HG03103 (cell line): ENCODE results near the gene FLOT1.

Experiments used
- ATAC-seq: cut with Tn5 transposase; IDR thresholded peaks from one replicate; pipeline ENCODE4 v1.9.1; 2021; ENCODE audit warnings: low read depth; ENCODE audit not compliant: unreplicated experiment

FLOT1 gene

GRCh38 chr6:30742316-30743098 is at the start of gene FLOT1:
Gene FLOT1, minus strand, starts transcription at chr6:30742687. Its CDS starts 498 bp downstream, at chr6:30742189.
- peak; percentile 62 for ATAC-seq

- no peak for ATAC-seq
These were observed 48.4 kb upstream of the FLOT1 start for GRCh38 chr6:30790724-30791383.

DNA sequence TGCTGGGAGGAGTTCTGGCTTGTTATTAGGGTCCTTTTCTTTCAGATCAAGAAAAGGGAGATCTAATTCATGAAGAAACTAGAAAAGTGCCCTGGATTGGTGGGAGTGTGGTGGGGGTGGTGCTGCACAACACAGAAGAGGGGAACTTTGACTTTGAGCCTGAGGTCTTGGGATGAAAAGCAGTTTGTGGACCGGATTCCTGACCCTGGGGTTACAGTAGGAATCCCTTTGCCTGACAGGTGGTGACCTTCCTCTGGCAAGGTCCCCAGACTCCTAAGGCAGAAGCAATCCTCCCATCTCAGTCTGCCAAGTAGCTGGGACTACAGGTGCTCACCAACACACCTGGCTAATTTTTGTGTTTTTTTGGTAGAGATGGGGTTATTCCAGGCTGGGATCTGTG is 47.1 kb upstream of the FLOT1 start:
- no peak for ATAC-seq

DNA sequence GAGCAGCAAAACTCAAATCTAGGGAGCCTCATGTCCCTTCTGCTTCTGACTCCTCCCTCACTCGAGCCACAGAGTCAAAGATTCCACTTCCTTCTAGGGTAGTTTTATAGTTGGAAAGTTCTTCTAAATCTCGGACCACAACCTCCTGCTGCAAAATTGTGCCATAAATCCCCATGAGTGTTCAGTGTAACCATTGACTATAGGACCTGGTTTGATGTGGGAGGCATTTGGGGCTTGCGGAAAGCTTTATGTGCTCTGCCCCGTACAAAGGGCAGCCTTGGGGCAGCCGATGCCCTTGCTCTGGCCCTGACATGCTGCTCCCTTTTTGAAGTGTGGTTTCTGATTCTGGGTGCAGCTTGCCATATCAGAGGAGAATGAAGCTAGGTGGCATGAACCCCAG is 45.5 kb upstream of the FLOT1 start:
- no peak for ATAC-seq

DNA sequence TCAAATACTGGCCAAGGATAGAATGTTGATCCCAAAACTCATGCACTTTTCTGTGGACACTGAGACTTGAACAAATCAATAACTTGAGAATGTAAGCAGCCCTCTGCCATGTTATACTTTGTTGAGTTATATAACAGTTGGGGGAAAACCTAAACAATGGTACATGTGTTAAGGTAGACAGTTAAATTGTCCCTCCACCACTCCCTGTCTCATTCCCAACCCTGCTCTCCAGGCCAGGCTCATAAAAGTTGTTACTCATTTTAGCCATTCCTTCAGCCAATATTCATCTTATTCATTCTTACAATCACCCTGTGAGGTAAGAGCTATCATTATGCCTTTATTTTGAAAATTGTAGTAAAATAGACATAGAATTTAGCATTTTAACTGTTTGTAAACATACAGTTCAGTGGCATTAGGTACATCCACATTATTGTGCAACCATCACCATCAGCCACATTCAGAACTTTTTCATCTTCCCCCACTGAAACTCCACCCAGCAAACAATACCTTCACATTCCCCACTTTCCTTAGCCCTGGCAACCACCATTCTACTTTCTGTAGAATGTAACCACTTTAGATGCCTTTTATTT is 40.0 kb upstream of the FLOT1 start:
- no peak for ATAC-seq

DNA sequence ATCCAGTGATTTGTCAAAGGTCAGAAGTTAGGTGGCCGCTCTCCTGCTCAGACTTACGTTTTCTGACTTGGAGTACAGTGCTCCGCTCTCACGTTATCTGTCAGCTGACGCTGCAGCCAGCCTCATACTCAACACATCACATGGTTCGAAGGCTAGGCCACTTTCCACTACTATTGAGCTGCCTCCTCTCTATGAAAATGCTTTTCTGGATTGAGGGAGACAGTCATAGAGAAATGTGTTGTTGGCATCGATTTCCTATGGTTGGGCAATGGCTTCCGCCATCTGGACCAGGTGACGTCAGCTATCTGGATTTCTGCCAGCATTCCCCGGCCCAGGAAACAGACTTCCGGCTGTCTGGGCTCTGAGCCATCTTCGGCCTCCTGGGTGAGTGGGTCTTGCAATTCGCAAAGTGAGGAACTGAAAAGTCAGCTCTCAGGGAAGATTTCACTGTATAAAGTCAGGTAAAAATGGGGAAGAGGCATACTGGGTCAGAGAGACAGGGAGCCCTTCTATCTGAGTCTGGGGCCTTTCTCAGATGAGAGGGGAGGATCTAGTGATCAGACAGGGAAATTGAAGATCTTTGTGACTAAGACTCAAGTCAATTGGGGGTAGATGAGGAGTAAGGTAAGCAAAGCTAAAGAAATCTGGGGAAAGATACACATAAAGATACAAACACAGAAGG is 39.4 kb upstream of the FLOT1 start:
- ATAC-seq, result no peak

- ATAC-seq, result no peak
These were observed 38.9 kb upstream of the FLOT1 start for GRCh38 chr6:30781395-30781742.

- no peak for ATAC-seq
These were observed 38.1 kb upstream of the FLOT1 start for GRCh38 chr6:30780642-30780920.

- ATAC-seq, result no peak
These were observed 37.6 kb upstream of the FLOT1 start for GRCh38 chr6:30779850-30780641.

- no peak for ATAC-seq
These were observed 35.6 kb upstream of the FLOT1 start for GRCh38 chr6:30778001-30778635.

GRCh38 chr6:30777155-30777485 is 34.6 kb upstream of the FLOT1 start:
- no peak for ATAC-seq

DNA sequence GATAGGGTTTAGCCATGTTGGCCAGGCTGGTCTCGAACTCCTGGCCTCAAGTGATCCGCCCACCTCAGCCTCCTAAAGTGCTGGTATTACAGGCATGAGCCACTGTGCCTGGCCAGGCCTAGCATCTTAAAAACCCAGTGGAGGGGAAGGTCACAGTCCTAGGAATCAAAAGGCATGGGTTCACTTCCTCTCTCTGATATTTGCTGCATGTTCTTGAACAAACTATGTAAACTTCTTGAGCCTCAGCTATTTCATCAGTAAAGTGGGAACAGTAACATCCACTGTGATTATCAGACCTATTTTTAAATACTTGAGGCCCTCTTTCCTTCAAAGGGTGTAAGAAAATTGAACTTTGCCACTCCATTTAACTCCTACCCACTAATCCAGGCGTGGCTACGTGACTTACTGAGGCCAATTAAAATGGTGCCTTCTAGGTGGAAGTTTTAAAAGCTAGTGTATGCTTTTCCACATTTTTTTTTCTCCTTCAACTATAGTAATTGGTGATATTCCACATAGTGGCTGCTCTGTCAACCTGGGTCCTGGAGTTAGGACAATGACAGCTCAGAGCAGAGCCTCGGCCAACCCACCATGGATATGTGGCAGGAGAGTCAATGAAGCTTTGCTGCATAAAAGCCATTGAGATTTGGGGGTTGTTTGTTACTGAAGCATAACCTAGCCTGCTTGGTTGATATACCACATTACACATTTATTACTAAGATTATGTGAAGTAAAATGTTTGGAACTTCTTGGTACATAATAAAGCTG is 34.1 kb upstream of the FLOT1 start:
- ATAC-seq, result no peak

- no peak for ATAC-seq
These were observed 32.6 kb upstream of the FLOT1 start for GRCh38 chr6:30775104-30775503.

- no peak for ATAC-seq
These were observed 32.2 kb upstream of the FLOT1 start for GRCh38 chr6:30774701-30775100.

DNA sequence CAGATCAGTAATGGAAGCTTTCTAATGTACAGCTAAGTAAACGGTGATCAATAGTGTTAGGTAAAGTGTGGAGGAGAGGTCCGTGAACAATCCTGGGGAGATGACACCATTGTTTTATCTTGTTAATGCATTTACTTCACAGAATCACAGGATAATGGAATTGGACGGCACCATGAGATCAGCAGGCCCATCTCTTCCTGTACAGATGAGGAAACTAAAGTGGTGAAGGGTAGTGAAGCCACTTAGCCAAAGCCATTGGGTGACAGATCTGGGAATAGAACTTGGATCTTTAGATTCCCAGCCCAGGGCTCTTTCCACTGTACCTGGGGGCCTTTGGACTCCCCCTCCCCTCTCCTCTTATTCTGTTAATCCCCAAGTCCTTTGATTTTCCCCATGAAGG is 28.1 kb upstream of the FLOT1 start:
- no peak for ATAC-seq

DNA sequence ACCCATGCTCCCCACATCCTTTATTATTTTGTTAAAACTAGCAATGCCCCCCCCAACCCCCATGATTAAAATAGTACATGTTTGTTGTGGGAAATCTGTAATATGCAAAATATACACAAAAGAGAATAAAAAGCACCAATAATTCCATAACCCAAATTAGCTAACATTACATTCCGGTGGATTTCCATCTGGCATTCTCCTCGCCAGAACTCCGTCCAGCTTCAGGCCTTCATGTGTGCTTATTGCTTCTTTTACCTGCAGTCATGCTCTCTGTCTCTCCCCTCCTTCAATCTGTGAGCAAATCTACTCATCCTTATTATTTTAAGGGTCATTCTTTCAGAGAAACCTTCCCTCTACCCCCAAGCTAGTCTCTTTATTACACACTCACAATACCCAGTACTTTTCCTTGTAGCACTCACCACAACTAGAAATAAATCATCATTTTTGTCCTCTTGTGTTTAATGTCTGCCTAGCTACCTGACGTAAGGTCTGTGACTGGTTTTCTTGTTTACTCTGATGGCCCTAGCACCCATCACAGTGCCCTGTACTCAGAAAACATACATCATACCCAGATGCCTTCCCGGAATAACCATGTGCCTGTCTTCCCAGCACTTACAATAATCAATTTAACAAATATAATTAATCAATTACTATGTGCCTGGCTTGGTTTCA is 27.5 kb upstream of the FLOT1 start:
- no peak for ATAC-seq

DNA sequence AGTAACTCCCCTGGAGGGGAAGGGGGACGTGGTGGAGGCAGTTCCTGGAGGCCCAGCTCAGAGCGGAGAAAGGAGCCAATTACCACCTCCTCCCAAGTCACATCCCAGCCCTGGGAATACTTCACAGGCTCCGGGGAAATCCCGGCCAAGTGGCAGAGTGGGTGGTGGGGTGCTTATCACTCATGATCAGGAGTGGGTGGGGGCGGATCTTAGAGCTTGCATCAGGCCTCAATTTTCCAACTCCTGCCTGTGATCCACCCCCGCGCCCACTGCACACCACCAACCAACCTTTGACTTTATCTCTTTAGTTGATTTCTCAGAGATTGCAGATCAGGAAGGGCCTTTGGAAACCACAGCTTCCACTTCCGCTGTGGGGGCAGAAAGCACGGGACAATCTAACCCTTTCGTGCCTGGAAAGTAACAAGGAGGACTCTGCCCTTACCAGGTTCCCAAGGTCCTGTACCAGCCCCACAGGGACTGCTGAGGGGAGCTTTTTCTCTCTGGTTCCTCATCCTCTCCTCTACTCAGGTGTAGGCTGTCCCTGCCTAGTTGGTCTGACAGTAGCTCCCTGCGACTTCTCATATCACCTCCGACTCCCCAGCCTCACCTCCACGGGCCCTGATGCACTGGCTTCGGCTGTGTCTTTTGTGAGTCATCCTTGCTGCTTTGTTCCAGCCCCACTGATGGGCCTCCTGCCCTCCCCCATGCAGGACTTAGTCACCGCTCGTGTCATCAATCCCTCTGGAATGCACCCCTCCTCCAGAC is 26.8 kb upstream of the FLOT1 start:
- ATAC-seq, result no peak

DNA sequence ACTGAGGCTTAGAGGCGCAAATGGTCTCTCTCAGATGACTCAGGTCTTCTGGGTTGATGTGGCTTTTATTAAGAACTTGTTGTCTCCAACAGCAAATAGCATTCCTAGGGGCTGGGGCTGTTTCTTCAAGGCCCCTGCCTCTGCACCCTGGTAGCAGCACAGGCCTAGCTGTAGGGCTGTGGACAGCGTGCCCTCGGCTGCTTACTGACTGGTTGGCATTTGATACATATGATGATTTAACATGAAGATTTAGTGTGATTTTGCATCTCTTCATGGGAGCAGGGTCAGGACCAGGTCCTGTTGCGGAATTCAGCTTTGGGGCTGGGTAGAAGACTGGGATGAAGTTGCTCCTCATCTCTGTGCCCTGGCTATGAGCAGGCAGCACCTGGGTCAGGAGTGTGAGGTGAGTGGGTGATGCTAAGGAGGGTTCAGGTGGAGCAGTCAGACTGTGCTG is 26.2 kb upstream of the FLOT1 start:
- no peak for ATAC-seq

DNA sequence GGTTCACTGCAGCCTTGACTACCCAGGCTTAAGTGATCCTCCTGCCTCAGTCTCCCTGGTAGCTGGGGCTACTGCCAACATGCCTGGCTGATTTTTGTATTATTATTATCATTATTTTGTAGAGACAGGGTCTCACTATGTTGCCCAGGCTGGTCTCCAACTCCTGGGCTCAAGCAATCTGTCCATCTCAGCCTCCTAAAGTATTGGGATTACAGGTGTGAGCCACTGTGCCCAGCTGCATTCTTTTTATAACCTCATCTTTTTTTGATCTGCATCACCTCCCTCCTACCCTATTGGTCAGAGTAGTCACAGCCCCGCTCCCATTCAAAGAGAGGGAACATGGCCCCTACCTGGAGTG is 25.4 kb upstream of the FLOT1 start:
- no peak for ATAC-seq
